Activated CD8-positive, alpha-beta T cell treated with anti-CD3 and anti-CD28 coated beads, Interleukin-2, amount 10 ng/mL, durations not matched to agents 7 days and 5 days (primary cell): ENCODE data around the gene BICRAL. TPM values are rescaled to one million over a fixed set of nuclear protein-coding genes. Genes with fewer than 3 reads are reported as not detected.

Experiments used
- ATAC-seq: fragments of 150-1000 bp; cut with Tn5 transposase; one replicate; pipeline ENCODE4 v1.10.0; 2021; ENCODE audit warnings: moderate library complexity
- CTCF ChIA-PET: fragments of 350-600 bp; sonication (Branson Sonifier 250); formaldehyde crosslinking; loops from one replicate; lab custom pipeline; 2021; ENCODE audit warnings: antibody characterized with exemption; lab: Charles Lee
- POLR2A ChIA-PET: fragments of 350-600 bp; sonication (Branson Sonifier 250); formaldehyde crosslinking; loops from one replicate; lab custom pipeline; 2021; ENCODE audit warnings: antibody characterized with exemption; lab: Charles Lee
- DNase-seq: peaks from one replicate; pipeline ENCODE4 v3.0.0-alpha.2; 2020
- H3K27ac Mint-ChIP-seq: one replicate; pipeline ENCODE4 v1.8.0; 2021; ENCODE audit warnings: mild to moderate bottlenecking, mixed read lengths
- H3K27me3 Mint-ChIP-seq: one replicate; pipeline ENCODE4 v1.8.0; 2021; ENCODE audit warnings: low read depth, mixed read lengths
- H3K36me3 Mint-ChIP-seq: one replicate; pipeline ENCODE4 v1.8.0; 2021; ENCODE audit warnings: low read depth, mixed read lengths
- H3K4me1 Mint-ChIP-seq: one replicate; pipeline ENCODE4 v1.8.0; 2021; ENCODE audit warnings: low read depth, mixed read lengths
- H3K4me3 Mint-ChIP-seq: one replicate; pipeline ENCODE4 v1.8.0; 2021; ENCODE audit warnings: mild to moderate bottlenecking, mixed read lengths
- H3K9me3 Mint-ChIP-seq: one replicate; pipeline ENCODE4 v1.8.0; 2022; ENCODE audit warnings: mixed read lengths; ENCODE audit not compliant: insufficient read depth
- total RNA-seq, 2 experiments: library from RNA; stranded (reverse); gene quantifications; one replicate each; pipeline ENCODE4 v1.2.3, GENCODE V29; 2021

The BICRAL gene
- total RNA-seq, 2 experiments from 2014 or later = 18.0 to 18.8 TPM

DNA sequence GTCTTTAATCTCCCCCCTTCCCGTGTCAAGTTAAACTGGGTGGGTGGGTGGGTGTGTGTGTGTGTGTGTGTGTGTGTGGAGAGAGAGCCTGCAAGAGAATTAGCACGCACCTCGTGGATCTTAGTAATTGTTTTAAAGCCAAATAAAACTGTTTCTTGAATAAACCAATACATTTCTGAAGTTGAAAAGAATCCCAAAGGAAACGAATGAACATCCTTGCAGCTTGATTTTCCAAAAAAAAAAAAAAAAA, 381 bp upstream of the BICRAL start:
- Mint-ChIP-seq H3K36me3 (peaks cover 32% of the 10 kb centered on the region), H3K9me3 (no peaks in the 10 kb centered on the region), H3K4me3 (peak overlapping the region; percentile 95), H3K27ac (peak overlapping the region; percentile 99), H3K4me1 (peaks cover 37% of the 10 kb centered on the region), H3K27me3 (no peaks in the 10 kb centered on the region)
- ATAC-seq (no peak), DNase-seq (no peak)
- CTCF ChIA-PET = interaction anchor here (1.3 to 1.6 kb wide), 3 partner anchors 10 to 98 kb away, joined by 3 to 8 read pairs (median 3); partner anchors contain the start of gene RPL7L1
- POLR2A ChIA-PET = interaction anchor here (1.2 to 8.5 kb wide), 4 partner anchors 11 to 98 kb away, joined by 4 to 181 read pairs (median 86); partner anchors contain the start of genes RPL7L1 and TBCC

DNA sequence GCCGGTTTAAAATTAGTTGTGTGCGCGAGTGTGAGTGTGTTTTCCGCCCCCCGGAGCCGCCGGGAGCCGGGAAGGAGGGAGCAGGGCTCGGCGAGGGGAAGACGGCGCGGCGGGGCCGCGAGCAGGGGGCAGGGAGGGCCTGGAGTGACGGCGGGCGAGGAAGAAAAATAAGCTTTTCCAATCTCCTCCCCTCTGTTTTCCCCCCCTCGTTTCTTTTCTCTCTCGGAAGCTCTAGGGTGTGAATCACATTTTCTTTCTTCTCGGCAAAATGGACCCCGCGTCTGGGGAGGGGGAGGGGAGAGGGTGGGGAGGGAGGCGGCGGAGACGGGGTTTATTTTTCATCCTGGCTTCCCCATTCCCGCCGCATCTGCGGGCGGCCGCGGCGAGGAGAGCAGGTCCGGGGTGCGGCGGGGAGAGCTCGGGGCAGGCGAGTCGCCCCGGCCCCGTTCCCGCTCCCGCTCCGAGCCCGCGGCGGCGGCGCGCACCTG, 881 bp downstream of the BICRAL start:
- peak overlapping the region; percentile 99 for H3K27ac Mint-ChIP-seq
- no peaks in the 10 kb centered on the region for H3K9me3 Mint-ChIP-seq
- peak; percentile 76 for DNase-seq
- peaks cover 27% of the 10 kb centered on the region for H3K36me3 Mint-ChIP-seq
- peak overlapping the region; percentile 95 for H3K4me3 Mint-ChIP-seq
- H3K4me1 Mint-ChIP-seq = peaks cover 25% of the 10 kb centered on the region
- POLR2A ChIA-PET = interaction anchor here (0.5 to 8.5 kb wide), 14 partner anchors 9 to 1363 kb away, joined by 3 to 181 read pairs (median 5); partner anchors contain the start of genes CNPY3, RPL7L1 and TBCC
- ATAC-seq = peak; percentile 54
- CTCF ChIA-PET = interaction anchor here (1.0 to 1.3 kb wide), 3 partner anchors 12 to 100 kb away, joined by 3 to 4 read pairs (median 3); no protein-coding TSS in a partner anchor
- H3K27me3 Mint-ChIP-seq = no peaks in the 10 kb centered on the region

DNA sequence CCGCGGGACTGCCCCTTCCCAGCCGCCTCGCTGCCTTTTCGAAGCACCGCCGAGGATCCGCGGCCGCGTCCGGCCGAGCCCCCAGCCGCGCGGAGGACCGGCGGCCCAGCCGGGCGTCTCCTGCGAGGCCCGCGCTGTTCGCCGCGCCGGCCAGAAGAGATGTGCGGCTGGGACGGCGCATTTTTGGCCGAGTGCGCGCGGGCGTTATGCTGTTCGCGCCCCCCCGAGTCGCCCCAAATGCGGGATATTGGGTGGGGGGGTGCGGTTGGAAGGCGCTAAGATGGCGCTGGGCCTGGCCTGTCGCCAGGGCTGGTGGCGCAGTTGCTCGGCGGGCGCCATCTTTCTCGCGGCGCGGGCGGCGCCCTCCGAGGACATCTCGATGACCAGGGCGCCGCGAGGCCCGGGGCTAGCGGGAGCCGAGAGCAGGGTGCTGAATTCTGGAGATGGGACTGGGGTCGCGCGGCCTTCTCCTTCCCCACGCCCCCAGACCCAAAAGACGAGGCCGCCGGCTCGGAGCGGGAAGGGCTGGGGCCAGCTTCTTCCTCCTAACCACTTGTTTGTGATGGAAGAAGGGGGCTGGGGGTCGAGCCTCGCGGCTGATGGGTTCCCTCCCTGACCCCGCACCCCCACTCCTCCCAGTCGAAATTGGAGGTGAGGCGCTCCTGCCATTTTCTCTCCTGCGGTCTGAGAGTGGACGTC, 1.5 kb downstream of the BICRAL start:
- DNase-seq (peak; percentile 76), ATAC-seq (peak; percentile 68)
- H3K27me3 Mint-ChIP-seq = no peaks in the 10 kb centered on the region
- H3K4me1 Mint-ChIP-seq = peaks cover 22% of the 10 kb centered on the region
- H3K27ac Mint-ChIP-seq = peak overlapping the region; percentile 96
- POLR2A ChIA-PET = interaction anchor here (0.5 to 8.5 kb wide), 14 partner anchors 9 to 391 kb away, joined by 3 to 181 read pairs (median 5); partner anchors contain the start of genes CNPY3, RPL7L1 and TBCC
- CTCF ChIA-PET = interaction anchor here (1.0 to 1.3 kb wide), 4 partner anchors 12 to 99 kb away, joined by 3 to 4 read pairs (median 4); partner anchors contain the start of gene RPL7L1
- peak overlapping the region; percentile 92 for H3K4me3 Mint-ChIP-seq
- peaks cover 28% of the 10 kb centered on the region for H3K36me3 Mint-ChIP-seq
- no peaks in the 10 kb centered on the region for H3K9me3 Mint-ChIP-seq

DNA sequence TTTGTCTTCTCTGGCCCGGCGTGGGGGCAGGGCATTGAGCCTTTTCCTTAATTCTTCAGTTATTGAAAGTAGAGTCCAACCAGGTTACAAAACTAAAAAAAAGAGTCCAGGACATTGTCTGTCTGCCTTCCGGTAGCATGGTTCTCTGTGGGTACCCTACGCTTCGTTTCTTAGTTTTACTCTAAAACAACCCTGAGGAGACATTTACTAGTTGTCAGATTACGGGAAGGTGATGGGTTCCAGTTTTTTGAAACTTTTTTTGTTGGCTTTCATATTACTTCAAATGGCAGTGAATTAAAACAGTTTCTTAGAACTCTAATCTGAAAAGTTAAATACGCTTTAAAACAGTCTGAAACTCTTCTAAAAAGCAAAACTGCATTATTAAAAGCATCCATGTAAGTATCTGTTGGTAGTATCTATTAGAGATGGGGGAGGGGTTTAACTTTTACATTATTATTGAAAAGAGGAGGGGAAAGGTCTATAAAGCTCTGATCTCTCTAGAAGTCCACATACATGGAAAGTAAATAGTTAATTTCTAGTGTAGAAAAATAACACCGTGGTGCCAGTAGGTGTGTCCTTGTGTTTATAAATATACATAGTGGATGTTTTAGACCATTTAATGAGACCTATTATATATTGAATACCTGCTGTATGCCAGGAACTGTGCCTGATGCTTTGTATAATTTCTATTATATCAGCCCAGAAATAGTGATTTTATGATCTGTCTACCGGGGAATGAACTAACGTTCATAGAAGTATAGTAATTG, 2.2 kb downstream of the BICRAL start:
- no peak for DNase-seq
- H3K4me1 Mint-ChIP-seq = peaks cover 25% of the 10 kb centered on the region
- H3K36me3 Mint-ChIP-seq = peaks cover 34% of the 10 kb centered on the region
- ChIA-PET CTCF (interaction anchor here (1.0 to 1.3 kb wide), 4 partner anchors 29 to 122 kb away, joined by 3 to 4 read pairs (median 4); partner anchors contain the start of gene RPL7L1), POLR2A (interaction anchor here (0.6 to 8.5 kb wide), 7 partner anchors 9 to 189 kb away, joined by 3 to 181 read pairs (median 5); partner anchors contain the start of genes RPL7L1 and TBCC)
- no peaks in the 10 kb centered on the region for H3K27me3 Mint-ChIP-seq
- peak overlapping the region; percentile 96 for H3K27ac Mint-ChIP-seq
- H3K9me3 Mint-ChIP-seq = no peaks in the 10 kb centered on the region
- H3K4me3 Mint-ChIP-seq = peak overlapping the region; percentile 92
- no peak for ATAC-seq

DNA sequence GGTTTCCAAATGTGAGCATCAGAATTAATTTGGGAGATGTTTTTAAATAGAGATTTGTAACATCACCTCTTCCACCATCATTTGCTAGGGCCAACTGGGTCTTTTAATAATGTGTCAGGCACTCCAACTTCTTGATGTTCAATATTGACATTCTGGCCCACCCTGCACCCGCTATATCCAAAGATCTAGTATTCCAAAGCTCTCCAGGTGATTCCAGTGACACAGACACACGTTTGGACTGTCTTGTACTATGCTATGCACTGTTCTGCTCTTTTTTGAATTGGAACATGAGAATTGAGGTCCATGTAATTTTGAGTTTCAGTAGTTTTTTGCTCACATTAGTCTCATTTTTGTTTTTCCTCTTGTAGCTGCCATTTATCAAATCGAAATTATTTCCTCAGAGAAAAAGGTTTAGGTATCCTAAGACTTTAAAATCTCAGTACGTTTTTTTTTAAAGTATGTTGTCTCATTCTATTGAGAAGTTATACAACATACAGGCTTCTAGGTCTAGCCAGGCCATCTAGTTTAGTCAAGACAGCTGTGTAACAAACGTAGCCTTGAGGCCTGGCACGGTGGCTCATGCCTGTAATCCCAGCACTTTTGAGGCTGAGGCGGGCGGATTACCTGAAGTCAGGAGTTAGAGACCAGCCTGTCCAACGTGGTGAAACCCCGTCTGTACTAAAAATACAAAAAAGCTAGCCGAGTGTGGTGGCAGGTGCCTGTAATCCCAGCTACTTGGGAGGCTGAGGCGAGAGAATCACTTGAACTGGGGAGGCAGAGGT, 3.1 kb downstream of the BICRAL start:
- Mint-ChIP-seq H3K9me3 (no peaks in the 10 kb centered on the region), H3K4me3 (peak overlapping the region; percentile 92), H3K36me3 (peaks cover 38% of the 10 kb centered on the region), H3K27ac (peak overlapping the region; percentile 96), H3K4me1 (peaks cover 24% of the 10 kb centered on the region), H3K27me3 (no peaks in the 10 kb centered on the region)
- no peak for ATAC-seq
- ChIA-PET POLR2A (interaction anchor here (0.6 to 8.5 kb wide), 6 partner anchors 9 to 190 kb away, joined by 3 to 181 read pairs (median 4); partner anchors contain the start of gene TBCC), CTCF (interaction anchor here (1.0 to 1.3 kb wide), 6 partner anchors 14 to 123 kb away, joined by 3 to 4 read pairs (median 4); partner anchors contain the start of gene RPL7L1)
- DNase-seq = no peak

DNA sequence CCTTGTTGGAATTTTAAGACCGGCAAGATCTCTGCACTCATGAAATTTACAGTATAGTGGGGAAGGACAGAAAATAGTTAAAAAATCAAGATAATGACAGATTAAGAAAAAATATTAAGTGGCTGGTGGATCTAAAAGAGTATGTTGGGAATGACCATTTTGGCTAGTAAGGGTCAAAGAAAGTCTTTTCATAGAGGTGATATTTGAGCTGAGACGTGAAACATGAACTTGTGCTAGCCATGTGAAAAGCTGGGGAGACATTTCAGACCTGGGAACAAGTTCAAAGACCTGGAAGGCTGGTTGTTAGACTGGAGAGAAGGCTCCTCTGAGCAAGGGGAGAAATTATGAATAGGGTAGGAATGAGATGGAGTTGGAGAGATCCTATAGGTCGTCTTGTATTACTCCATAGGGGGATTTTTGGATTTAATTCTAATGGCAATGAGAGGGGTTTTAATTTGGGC, 4.7 kb downstream of the BICRAL start:
- ChIA-PET POLR2A (interaction anchor here (2.6 kb wide), 1 partner anchor 41 kb away, joined by 18 read pairs; the partner anchor contains the start of gene TBCC), CTCF (interaction anchor here (1.2 kb wide), 2 partner anchors 38 to 42 kb away, joined by 3 read pairs; no protein-coding TSS in a partner anchor)
- ATAC-seq (no peak), DNase-seq (no peak)
- H3K9me3 Mint-ChIP-seq = no peaks in the 10 kb centered on the region
- H3K4me1 Mint-ChIP-seq = peaks cover 23% of the 10 kb centered on the region
- H3K27me3 Mint-ChIP-seq = no peaks in the 10 kb centered on the region
- H3K4me3 Mint-ChIP-seq = no peak overlapping the region
- H3K36me3 Mint-ChIP-seq = peaks cover 44% of the 10 kb centered on the region
- H3K27ac Mint-ChIP-seq = no peak overlapping the region

DNA sequence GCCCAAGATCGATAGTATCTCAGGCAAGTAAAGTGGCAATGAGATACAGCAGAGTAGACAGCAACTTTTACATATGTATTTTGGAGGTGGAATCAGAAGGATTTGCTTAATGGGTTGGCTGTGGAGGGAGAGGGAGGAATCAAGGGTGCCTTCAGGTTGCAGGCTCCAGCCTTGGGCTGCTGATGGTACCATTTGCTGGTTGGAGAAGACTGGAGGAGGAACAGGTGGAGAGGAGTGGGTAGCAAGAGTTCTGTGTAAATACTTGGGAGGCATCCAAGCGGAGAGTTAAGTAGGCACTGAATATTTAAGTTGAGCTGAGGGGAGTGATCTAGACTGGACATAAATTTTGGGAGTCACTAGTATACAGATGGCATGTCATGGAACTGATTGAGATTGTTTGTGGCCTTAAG, 5.2 kb downstream of the BICRAL start:
- CTCF ChIA-PET = no interaction called here
- H3K9me3 Mint-ChIP-seq = no peaks in the 10 kb centered on the region
- DNase-seq (no peak), ATAC-seq (no peak)
- H3K4me1 Mint-ChIP-seq = peaks cover 23% of the 10 kb centered on the region
- POLR2A ChIA-PET = interaction anchor here (0.6 to 2.6 kb wide), 6 partner anchors 12 to 223 kb away, joined by 3 to 18 read pairs (median 4); partner anchors contain the start of gene TBCC
- H3K36me3 Mint-ChIP-seq = peaks cover 44% of the 10 kb centered on the region
- H3K27me3 Mint-ChIP-seq = no peaks in the 10 kb centered on the region
- H3K27ac Mint-ChIP-seq = no peak overlapping the region
- no peak overlapping the region for H3K4me3 Mint-ChIP-seq

DNA sequence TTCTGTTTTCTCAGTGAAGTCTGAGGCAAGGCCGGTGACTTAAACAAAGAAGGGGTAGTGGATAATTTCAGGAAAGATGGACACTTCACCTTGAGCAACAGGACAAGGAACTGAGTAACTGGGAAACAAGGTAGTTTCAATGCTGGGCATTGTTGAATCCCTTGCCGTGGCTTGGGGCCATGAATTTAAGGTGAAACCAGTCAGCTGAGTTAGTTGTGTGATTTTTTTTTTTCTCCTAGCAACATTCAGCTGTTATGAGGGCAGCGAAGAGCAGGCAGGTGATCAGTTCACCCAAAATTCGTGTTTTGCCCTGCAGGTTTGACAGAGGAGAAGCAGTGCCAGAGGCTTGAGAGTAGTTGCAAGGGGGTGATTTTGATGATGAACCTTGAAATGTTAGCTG, 6.8 kb downstream of the BICRAL start:
- Mint-ChIP-seq H3K36me3 (peaks cover 42% of the 10 kb centered on the region), H3K27ac (no peak overlapping the region), H3K9me3 (no peaks in the 10 kb centered on the region), H3K4me1 (peaks cover 23% of the 10 kb centered on the region), H3K4me3 (no peak overlapping the region), H3K27me3 (no peaks in the 10 kb centered on the region)
- DNase-seq = no peak
- ChIA-PET POLR2A (interaction anchor here (1.3 to 2.4 kb wide), 2 partner anchors 43 to 91 kb away, joined by 3 to 8 read pairs; partner anchors contain the start of genes RPL7L1 and TBCC), CTCF (no interaction called here)
- no peak for ATAC-seq

DNA sequence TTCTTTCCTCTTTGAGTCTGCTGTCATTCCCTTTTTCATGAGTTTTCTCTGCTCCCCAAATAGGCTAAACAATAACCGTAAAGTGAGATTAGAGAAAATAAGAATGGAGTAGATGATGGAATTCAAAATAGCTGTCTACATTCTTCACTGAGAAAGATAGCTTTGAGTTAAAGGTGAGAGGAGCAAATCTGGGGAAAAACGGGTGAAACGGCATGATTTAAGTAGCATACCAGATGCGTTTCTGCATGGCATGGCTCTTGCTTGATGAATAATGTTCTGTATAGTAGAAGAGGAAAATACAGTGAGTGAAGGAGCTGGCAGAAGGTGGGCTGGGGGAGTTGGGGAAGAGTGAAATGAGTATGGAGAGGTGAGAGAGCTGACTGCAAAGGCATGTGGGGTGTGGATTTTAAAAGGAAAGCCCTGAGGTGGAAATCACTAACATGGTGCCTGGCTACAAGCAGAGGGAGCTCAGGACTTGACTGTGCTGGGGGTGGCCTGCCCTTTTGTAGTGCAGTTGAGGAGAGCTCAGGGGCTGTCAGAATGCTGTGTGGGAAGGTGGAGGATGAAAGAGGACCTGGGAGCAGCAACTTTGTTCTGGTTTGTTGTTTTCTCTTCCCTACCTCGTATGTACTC, 8.8 kb downstream of the BICRAL start:
- Mint-ChIP-seq H3K27me3 (no peaks in the 10 kb centered on the region), H3K9me3 (no peaks in the 10 kb centered on the region), H3K27ac (peak overlapping the region; percentile 7), H3K4me1 (peaks cover 23% of the 10 kb centered on the region), H3K4me3 (no peak overlapping the region), H3K36me3 (peaks cover 26% of the 10 kb centered on the region)
- ChIA-PET POLR2A (interaction anchor here (0.6 to 2.4 kb wide), 4 partner anchors 9 to 63 kb away, joined by 3 to 8 read pairs (median 4); partner anchors contain the start of gene TBCC), CTCF (no interaction called here)
- ATAC-seq (no peak), DNase-seq (no peak)

DNA sequence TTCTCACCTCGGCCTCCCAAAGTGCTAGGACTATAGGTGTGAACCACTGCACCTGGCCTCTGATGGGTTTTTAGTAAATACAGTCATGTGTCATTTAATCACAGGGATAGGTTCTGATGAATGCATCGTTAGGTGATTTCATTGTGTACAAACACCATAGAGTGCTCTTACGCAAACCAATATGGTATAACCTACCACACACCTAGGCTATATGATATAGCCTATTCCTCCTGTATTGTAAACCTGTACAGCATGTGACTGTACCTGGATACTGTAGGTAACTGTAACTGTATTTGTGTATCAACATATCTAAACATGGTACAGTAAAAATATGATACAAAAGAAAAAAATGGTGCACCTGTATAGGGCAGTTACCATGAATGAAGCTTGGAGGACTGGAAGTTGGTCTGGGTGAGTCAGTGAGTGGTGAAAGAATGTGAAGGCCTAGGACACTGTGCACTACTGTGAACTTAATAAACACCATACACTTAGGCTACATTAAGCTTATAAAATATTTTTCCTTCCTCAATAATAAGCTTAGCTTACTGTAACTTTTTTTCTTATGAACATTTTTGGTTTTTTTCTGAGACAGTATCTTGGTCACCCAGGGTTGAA, 10.0 kb downstream of the BICRAL start:
- Mint-ChIP-seq H3K4me3 (no peak overlapping the region), H3K9me3 (no peaks in the 10 kb centered on the region), H3K36me3 (peaks cover 21% of the 10 kb centered on the region), H3K27me3 (no peaks in the 10 kb centered on the region), H3K4me1 (peaks cover 27% of the 10 kb centered on the region), H3K27ac (no peak overlapping the region)
- ChIA-PET POLR2A (interaction anchor here (1.3 kb wide), 2 partner anchors 9 to 22 kb away, joined by 5 to 6 read pairs; no protein-coding TSS in a partner anchor), CTCF (interaction anchor here (0.8 kb wide), 1 partner anchor 47 kb away, joined by 3 read pairs; no protein-coding TSS in a partner anchor)
- no peak for ATAC-seq
- DNase-seq = no peak
